ENCODE measurements around the gene USP47.

DNA sequence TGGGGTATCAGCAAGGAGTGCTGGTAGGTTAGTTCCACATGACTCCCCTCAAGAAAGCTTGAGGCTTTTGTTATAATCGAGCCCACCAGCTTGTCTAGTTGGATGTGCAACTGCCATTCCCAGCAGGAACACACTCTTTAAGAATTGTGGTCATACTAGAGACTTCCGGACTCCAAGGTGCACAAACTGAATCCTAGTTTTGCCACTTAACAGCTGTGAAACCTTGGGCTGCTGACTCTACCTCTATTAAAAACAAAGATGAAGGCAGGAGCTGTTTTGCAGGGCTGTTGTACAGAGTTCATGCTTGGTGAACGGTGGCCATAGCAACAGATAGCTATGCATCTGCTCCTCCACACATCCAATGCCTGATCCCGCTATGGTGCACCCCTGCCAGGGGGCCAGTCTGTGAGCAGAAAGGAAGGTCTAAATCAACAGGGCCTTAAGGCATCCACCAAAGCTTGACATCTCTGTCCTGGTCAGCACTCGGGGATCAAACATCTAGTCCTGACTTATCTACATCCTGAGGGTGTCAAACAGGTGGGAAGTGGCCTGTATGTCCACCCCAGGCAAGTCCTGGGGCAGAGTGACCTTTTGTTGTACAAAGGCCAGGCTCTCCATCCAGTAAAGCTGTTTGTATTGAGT, 130.3 kb downstream of the USP47 start:
- TF ChIP-seq, protein P1, sequence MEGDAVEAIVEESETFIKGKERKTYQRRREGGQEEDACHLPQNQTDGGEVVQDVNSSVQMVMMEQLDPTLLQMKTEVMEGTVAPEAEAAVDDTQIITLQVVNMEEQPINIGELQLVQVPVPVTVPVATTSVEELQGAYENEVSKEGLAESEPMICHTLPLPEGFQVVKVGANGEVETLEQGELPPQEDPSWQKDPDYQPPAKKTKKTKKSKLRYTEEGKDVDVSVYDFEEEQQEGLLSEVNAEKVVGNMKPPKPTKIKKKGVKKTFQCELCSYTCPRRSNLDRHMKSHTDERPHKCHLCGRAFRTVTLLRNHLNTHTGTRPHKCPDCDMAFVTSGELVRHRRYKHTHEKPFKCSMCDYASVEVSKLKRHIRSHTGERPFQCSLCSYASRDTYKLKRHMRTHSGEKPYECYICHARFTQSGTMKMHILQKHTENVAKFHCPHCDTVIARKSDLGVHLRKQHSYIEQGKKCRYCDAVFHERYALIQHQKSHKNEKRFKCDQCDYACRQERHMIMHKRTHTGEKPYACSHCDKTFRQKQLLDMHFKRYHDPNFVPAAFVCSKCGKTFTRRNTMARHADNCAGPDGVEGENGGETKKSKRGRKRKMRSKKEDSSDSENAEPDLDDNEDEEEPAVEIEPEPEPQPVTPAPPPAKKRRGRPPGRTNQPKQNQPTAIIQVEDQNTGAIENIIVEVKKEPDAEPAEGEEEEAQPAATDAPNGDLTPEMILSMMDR (conservative IDR thresholded peaks at IDR 0.05; ENCODE audit: low read depth, low read length) = no peak
- TF ChIP-seq EZH2 (IDR thresholded peaks at IDR 0.05; ENCODE audit: low read length, unreplicated experiment) = no peak
- TF ChIP-seq EZH2phosphoT487 (IDR thresholded peaks at IDR 0.05; ENCODE audit: borderline replicate concordance, low read length) = no peak

Data from PC-3 (cell line).